Thyroid gland (tissue), 4 donors: Measurements from ENCODE around the gene NUDT3.

ENCODE experiments used
- POLR2A ChIP-seq, 2 donors: fragments of 450-650 bp; IDR thresholded peaks; one replicate each; pipeline ENCODE4 v1.6.1; 2017; ENCODE audit warnings: antibody characterized with exemption in 2 of 2, mild to moderate bottlenecking in 2 of 2, moderate library complexity in 1 of 2
- TF ChIP-seq, protein P1 (sequence below), 6 experiments: fragments of 200-600 bp in 3 of 6; fragments of 450-650 bp in 3 of 6; sonication (generic) in 3 of 6; IDR thresholded peaks; one replicate each; pipeline ENCODE4 v1.5.1; 2016 to 2019; ENCODE audit warnings: antibody characterized with exemption in 6 of 6, mild to moderate bottlenecking in 2 of 6, inconsistent platforms in 1 of 6, moderate library complexity in 1 of 6

DNA sequence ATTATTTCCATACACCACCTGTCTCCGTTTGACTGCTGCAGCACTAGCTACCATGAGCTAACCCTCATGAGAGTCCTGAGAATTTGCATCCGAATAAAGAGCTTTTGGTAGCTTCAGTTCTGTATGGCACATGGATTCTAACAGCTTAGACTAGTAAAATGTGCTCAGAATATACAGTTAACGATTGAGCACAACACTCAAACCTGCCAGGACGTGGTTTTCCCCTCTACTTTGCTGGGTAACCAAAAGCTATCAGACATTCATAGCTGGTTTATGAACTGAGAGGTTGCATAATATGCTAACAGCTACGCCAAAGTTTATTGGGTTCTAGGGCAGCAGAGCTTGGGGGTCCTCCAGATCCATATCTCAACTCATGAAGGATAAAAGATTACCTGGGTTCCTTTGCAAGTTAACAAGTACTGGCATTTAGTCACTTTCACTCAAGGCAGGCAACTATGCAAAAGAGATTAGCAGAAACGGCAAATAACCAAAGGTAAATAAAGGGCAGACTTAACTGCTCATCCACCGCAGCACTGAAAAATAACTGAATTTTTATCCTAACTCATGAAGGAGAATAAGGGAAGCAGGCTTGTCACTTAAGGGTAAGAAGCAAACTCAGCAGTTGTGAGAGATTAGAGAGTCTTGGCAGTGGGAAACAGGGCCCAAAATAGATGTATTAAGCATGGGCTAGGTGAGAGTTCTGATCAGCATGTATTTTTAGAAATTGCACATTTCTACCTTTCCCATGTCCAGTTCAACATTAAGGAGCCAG, 29.4 kb downstream of the NUDT3 start:
- no peak for TF ChIP-seq POLR2A (IDR thresholded peaks at IDR 0.05)
- TF ChIP-seq, protein P1, sequence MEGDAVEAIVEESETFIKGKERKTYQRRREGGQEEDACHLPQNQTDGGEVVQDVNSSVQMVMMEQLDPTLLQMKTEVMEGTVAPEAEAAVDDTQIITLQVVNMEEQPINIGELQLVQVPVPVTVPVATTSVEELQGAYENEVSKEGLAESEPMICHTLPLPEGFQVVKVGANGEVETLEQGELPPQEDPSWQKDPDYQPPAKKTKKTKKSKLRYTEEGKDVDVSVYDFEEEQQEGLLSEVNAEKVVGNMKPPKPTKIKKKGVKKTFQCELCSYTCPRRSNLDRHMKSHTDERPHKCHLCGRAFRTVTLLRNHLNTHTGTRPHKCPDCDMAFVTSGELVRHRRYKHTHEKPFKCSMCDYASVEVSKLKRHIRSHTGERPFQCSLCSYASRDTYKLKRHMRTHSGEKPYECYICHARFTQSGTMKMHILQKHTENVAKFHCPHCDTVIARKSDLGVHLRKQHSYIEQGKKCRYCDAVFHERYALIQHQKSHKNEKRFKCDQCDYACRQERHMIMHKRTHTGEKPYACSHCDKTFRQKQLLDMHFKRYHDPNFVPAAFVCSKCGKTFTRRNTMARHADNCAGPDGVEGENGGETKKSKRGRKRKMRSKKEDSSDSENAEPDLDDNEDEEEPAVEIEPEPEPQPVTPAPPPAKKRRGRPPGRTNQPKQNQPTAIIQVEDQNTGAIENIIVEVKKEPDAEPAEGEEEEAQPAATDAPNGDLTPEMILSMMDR (IDR thresholded peaks at IDR 0.05) = no peak
